ENCODE results near the gene BMPR1A.

- TF ChIP-seq POLR2A (IDR thresholded peaks at IDR 0.05): no peak
- TF ChIP-seq CTCF (IDR thresholded peaks at IDR 0.05): no peak
- no peak for TF ChIP-seq EP300 (IDR thresholded peaks at IDR 0.05)
Observed at GRCh38 chr10:86952106-86952505, 195.7 kb downstream of the BMPR1A start.

Measured in suprapubic skin (tissue), 3 donors.